ENCODE data around the gene GPC6. TPM values are rescaled to one million over a fixed set of nuclear protein-coding genes. Genes with fewer than 3 reads are reported as not detected.

The GPC6 gene
- total RNA-seq, 3 donors from 2014 or later: 0.03 to 0.08 TPM; not detected in 1

DNA sequence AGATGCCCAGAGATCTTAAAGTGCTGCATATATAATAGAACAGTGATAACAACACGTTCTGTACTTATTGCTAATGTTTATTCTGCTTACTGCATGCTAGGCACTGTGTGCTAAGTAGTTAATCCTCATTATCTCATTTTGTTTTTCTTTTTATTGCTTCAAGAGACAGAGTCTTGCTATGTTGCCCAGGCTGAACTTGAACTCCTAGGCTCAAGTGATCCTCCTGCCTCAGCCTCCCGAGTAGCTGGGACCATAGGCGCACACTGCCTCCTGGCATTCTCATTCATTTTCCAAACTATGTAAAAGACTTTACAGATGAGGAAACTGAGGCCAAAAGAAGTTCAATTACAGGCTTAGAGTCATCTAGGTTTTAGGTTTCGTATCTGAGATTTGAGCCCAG lies 548.4 kb downstream of the GPC6 start:
- no peak overlapping the region for H3K4me3 Mint-ChIP-seq
- peaks cover 3% of the 10 kb centered on the region for H3K27me3 Mint-ChIP-seq (ENCODE audit: low read depth)
- no peaks in the 10 kb centered on the region for H3K4me1 Mint-ChIP-seq (ENCODE audit: low read depth)
- no peaks in the 10 kb centered on the region for H3K9me3 Mint-ChIP-seq
- no peak for DNase-seq
- no peaks in the 10 kb centered on the region for H3K36me3 Mint-ChIP-seq (ENCODE audit: insufficient read depth)
- ATAC-seq: no peak

DNA sequence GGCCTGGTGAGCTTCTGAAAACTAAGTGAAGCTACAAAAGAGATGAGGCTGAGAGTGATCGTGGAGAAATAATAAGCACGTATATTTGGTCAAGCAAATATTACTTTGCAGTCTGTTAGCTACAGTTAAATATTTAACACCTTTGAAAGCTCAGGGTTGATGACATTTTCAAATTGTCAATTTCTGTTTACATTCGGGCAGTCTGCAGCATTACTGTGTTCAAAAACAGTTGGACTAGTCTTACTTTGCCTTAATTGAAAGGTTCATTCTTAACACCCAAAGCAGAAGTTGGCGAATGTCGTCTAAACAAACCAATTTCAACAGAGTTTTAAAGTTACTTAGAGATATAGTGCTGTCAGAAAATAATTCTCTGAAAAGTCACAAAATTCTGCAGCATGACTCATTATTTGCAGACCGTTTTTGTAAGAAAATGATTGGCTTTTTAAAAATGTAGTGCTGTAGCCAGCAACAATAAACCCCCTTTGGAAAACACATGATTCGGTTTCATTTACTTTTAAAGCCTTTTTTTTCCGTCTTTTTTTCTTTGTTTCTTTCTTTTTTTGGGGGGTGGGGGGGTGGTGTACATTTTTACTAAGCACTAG lies 549.0 kb downstream of the GPC6 start:
- H3K36me3 Mint-ChIP-seq (ENCODE audit: insufficient read depth): no peaks in the 10 kb centered on the region
- peaks cover 3% of the 10 kb centered on the region for H3K27me3 Mint-ChIP-seq (ENCODE audit: low read depth)
- H3K4me3 Mint-ChIP-seq: no peak overlapping the region
- no peaks in the 10 kb centered on the region for H3K4me1 Mint-ChIP-seq (ENCODE audit: low read depth)
- no peak for DNase-seq
- ATAC-seq: no peak
- H3K9me3 Mint-ChIP-seq: no peaks in the 10 kb centered on the region

DNA sequence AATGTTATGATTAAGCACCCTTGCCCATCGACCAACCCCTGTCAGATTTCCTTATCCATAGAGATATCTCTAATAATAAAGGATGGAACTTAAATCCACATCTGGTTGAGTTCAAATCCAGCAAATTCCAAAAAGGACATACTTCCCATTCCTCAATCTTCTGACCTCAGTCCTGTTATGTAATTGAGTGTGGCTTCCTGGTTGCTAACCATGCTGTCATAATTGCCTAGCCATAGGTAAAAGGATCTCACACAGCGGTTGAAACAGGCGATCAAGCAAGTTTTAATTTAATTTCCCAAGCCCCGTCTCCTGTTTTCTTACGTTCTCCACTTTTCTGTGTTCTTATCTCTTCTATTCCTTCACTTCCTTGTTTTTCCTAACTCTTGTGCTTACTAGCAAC lies 550.3 kb downstream of the GPC6 start:
- Mint-ChIP-seq H3K4me3 (no peak overlapping the region), H3K4me1 (ENCODE audit: low read depth) (no peaks in the 10 kb centered on the region), H3K27me3 (ENCODE audit: low read depth) (peaks cover 3% of the 10 kb centered on the region), H3K36me3 (ENCODE audit: insufficient read depth) (no peaks in the 10 kb centered on the region), H3K9me3 (no peaks in the 10 kb centered on the region)
- DNase-seq: no peak
- ATAC-seq: no peak

DNA sequence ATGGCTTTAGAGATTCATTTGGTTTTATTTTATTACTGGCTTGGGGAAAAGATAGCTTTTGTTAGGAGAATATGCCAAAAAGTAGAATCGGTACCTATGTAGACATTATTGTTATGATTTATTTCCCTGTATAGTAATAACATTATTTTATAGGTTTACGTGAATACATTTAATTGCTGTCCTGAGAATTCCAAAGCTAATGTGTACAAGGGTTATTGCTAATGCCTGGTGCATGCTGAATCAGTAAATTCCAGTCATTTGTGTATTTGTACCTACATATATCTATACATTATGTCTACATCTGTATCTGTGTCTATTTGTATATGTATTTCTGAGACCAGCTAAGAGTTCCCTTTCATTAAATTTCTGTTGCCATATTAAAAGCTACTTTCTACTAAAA lies 550.9 kb downstream of the GPC6 start:
- ATAC-seq: no peak
- peaks cover 3% of the 10 kb centered on the region for H3K27me3 Mint-ChIP-seq (ENCODE audit: low read depth)

DNA sequence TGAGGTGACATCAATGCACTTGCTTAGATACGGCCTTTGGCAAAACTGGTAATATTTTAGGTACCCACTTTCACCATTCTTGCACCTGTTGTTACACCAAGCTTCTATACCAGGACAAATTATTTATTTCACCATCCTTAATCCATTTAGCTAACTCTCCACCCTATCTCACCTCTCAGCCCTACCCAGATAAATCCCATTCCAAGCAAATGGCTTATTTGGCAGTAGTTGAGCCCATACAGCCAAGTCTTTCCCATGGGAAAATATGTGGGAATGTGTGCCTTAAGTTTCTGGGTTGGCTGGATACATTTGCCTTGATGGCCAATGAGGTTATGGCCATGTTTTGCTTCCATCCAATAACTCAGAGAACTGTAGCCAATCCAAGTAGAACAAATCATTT lies 551.9 kb downstream of the GPC6 start:
- Mint-ChIP-seq H3K27me3 (ENCODE audit: low read depth) (peaks cover 3% of the 10 kb centered on the region), H3K4me3 (no peak overlapping the region), H3K9me3 (peaks cover 3% of the 10 kb centered on the region), H3K36me3 (ENCODE audit: insufficient read depth) (no peaks in the 10 kb centered on the region), H3K4me1 (ENCODE audit: low read depth) (no peaks in the 10 kb centered on the region)
- DNase-seq: no peak
- no peak for ATAC-seq

More for the DNA sequence above, 550.9 kb downstream of the GPC6 start:
- Mint-ChIP-seq H3K4me1 (ENCODE audit: low read depth) (no peaks in the 10 kb centered on the region), H3K4me3 (no peak overlapping the region), H3K36me3 (ENCODE audit: insufficient read depth) (no peaks in the 10 kb centered on the region), H3K9me3 (no peaks in the 10 kb centered on the region)
- DNase-seq: no peak

DNA sequence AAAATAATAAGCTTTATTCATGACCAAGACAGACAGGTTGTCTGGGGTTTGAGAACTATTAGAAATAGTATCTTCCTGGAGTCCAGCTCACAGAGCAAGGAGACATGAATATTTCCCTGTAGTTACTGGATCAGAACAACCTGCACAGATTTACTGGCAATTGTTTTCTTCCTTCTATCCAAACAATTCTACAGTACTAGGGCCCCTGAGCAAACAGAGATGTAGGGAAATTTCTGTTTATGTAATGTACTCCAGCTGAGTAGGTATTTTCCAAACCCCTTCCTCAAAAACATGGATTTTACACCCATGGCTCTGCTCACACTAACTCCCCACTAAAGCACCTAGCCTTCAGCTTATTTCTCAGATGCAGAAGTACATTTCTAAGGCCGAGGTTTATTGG lies 557.6 kb downstream of the GPC6 start:
- H3K36me3 Mint-ChIP-seq (ENCODE audit: insufficient read depth): no peaks in the 10 kb centered on the region
- DNase-seq: no peak
- H3K4me3 Mint-ChIP-seq: no peak overlapping the region
- ATAC-seq: no peak
- H3K9me3 Mint-ChIP-seq: peaks cover 3% of the 10 kb centered on the region
- no peaks in the 10 kb centered on the region for H3K27me3 Mint-ChIP-seq (ENCODE audit: low read depth)
- no peaks in the 10 kb centered on the region for H3K4me1 Mint-ChIP-seq (ENCODE audit: low read depth)

DNA sequence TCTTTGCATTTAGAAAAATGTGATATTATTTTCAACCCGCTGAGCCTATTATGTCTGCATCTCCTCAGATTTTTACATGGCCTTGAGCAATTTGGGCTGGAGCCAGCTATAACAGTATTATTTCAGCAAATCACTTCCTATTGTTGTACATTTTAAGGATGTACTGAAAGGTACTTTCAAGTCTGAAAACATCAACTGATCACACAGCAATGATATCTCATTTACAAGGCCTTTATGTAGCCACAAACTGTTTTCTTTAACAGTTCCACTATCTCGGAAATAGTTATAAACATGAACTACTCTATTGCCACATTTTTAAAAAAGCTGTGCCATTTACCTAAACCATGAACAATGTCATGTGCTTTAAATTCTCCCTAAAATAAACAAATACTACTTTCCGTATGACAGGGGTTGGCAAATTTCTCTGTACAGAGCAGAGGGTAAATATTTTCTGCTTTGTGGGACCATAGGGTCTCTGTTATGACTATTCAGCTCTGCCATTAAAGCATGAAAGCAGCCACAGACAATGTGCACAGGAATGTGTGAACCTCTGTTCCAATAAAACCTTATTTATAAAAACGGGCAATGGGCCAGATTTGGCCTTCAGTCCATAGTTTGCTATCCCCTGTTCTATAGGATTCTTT lies 560.4 kb downstream of the GPC6 start:
- ATAC-seq (no peak), DNase-seq (no peak)
- Mint-ChIP-seq H3K27me3 (ENCODE audit: low read depth) (peaks cover 4% of the 10 kb centered on the region), H3K36me3 (ENCODE audit: insufficient read depth) (no peaks in the 10 kb centered on the region), H3K4me3 (no peak overlapping the region), H3K4me1 (ENCODE audit: low read depth) (no peaks in the 10 kb centered on the region), H3K9me3 (peaks cover 3% of the 10 kb centered on the region)

DNA sequence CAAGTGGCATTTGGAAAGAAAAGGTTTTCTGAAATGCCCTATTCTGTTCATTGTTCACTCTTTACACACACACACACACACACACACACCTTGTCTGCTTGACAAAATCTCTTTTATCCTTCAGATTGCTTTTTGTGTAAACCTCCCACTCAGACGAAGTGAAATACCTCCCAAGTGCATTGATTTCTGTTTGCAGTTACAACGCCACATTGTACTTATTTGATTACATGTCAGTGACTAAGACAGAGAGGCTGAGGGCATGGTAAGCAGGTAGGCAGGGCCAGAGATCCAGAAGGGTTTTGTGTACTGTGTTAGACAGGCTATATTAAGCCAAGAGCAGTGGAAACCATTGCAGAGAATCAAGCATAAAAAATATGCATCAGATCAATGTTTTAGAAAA lies 561.8 kb downstream of the GPC6 start:
- Mint-ChIP-seq H3K4me3 (no peak overlapping the region), H3K27me3 (ENCODE audit: low read depth) (peaks cover 4% of the 10 kb centered on the region)

DNA sequence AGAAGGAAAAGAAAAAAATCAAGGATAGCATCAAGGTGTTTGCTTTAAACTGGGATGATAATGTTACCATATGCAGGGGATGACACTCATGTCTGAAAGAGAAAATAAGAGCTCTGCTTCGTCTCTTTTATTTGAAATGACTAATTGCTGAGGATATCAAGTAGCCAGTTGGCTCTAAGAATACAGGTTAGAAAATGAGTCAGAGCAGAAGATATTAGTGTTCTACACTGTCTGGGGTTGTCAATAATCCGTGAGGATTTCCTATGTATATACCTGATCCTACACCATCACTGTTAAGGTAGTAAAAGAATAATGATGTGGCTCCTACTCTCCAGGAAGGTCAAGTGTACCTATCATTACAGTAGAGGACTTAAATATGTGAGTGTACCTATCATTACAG lies 562.5 kb downstream of the GPC6 start:
- peaks cover 6% of the 10 kb centered on the region for H3K27me3 Mint-ChIP-seq (ENCODE audit: low read depth)
- no peaks in the 10 kb centered on the region for H3K36me3 Mint-ChIP-seq (ENCODE audit: insufficient read depth)
- H3K4me3 Mint-ChIP-seq: no peak overlapping the region
- ATAC-seq: peak; percentile 61 to 70
- no peaks in the 10 kb centered on the region for H3K9me3 Mint-ChIP-seq
- DNase-seq: no peak
- peaks cover 3% of the 10 kb centered on the region for H3K4me1 Mint-ChIP-seq (ENCODE audit: low read depth)

More for the DNA sequence above, 561.8 kb downstream of the GPC6 start:
- no peaks in the 10 kb centered on the region for H3K4me1 Mint-ChIP-seq (ENCODE audit: low read depth)
- peak in 1 of 2 donors; percentile 39 for ATAC-seq
- no peak for DNase-seq
- no peaks in the 10 kb centered on the region for H3K36me3 Mint-ChIP-seq (ENCODE audit: insufficient read depth)
- H3K9me3 Mint-ChIP-seq: no peaks in the 10 kb centered on the region

DNA sequence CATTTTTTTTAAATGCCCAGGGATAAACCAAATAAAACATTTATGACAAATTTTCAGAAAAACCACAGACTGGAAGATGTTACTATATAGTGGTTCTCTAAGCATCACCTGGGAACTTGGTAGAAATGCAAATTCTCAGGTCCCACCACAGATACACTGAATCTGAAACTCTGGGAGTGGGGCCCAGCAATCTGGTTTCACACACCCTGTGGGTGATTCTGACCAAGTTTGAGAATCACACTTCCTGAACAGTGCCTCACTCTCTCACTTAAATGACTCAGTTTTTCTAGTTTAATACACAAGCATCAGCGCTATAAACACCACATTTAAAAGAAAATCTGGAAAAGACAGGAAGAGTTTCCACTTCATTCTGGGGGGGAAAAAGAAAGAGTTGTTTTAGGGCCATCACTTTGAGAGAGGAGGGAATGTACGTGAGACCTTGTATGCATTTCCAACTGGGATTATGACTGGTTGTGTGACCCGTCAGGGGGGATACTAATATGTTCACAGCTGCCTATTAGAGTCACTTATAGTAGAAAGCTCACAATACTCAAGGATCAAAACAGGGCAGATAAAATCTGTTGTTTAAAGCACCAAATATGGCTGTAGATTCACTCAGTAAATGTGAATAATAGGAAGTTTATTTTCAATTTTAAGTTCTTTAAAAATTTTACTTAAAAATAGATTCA lies 567.7 kb downstream of the GPC6 start:
- ATAC-seq (peak; percentile 92 to 93), DNase-seq (no peak)
- Mint-ChIP-seq H3K4me1 (ENCODE audit: low read depth) (peaks cover 10% of the 10 kb centered on the region), H3K9me3 (no peaks in the 10 kb centered on the region), H3K36me3 (ENCODE audit: insufficient read depth) (no peaks in the 10 kb centered on the region), H3K4me3 (no peak overlapping the region), H3K27me3 (ENCODE audit: low read depth) (peaks cover 11% of the 10 kb centered on the region)

DNA sequence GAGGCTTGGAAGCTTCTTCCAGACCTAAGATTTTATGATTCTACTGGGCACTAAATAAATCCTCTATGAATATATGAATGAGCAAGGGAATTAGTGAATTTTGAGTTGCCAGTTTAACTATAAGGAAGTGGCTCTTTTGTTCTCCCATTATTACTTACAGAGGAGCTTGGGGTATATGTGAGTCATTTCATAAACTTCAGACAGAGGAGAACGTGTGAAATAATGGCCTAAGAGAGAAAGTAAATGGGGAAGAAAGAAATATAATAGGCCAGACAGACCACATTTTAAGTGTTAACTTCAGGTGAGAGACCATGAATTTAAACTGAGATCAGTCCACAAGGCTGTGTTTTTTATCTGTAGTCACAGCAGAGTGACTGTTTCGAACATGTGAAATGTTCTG lies 570.9 kb downstream of the GPC6 start:
- no peak for ATAC-seq
- DNase-seq: no peak
- Mint-ChIP-seq H3K4me3 (no peak overlapping the region), H3K36me3 (ENCODE audit: insufficient read depth) (no peaks in the 10 kb centered on the region), H3K27me3 (ENCODE audit: low read depth) (peaks cover 7% of the 10 kb centered on the region), H3K4me1 (ENCODE audit: low read depth) (peaks cover 10% of the 10 kb centered on the region), H3K9me3 (no peaks in the 10 kb centered on the region)

DNA sequence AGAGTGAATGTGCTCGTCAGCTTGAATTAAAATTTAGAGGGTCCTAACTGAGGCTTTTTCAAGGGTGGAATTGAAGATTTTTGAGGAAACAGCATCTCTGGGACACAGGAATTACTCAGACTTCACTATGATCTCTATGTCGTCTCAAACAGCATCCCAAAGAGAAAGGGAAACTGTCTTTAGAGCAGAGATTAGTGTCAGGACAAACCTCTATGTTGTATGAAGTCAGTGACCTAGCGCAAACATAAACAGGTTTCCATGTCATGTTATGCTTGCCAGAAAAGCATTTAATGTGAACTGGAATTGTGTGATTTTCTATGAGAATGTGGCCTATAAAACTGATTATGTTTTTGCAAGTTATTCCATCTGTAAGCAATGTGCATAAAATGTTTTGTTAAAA lies 573.7 kb downstream of the GPC6 start:
- Mint-ChIP-seq H3K36me3 (ENCODE audit: insufficient read depth) (no peaks in the 10 kb centered on the region), H3K9me3 (no peaks in the 10 kb centered on the region), H3K4me3 (no peak overlapping the region), H3K27me3 (ENCODE audit: low read depth) (peaks cover 5% of the 10 kb centered on the region), H3K4me1 (ENCODE audit: low read depth) (no peaks in the 10 kb centered on the region)
- ATAC-seq (no peak), DNase-seq (no peak)

DNA sequence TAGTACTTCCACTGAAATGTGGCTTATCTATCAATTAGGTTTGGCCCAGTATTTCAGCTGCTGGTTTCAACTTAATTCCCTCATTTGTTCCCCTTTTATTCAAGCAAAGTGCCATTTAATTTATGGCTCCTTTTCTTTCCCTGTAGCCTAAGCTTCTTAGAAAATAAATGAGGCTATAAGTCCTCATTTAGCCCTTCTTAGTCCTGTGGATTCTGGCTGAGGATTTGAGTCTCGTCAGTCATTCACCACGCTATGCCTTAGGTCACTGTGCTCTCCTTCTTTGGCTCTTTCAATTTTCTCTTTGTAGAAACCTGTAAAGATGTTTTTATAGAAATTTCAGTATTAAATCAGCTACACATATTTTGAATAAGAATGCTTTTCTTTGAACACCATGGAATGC lies 579.1 kb downstream of the GPC6 start:
- DNase-seq: no peak
- H3K27me3 Mint-ChIP-seq (ENCODE audit: low read depth): no peaks in the 10 kb centered on the region
- ATAC-seq: no peak
- no peaks in the 10 kb centered on the region for H3K36me3 Mint-ChIP-seq (ENCODE audit: insufficient read depth)
- H3K9me3 Mint-ChIP-seq: no peaks in the 10 kb centered on the region
- H3K4me1 Mint-ChIP-seq (ENCODE audit: low read depth): no peaks in the 10 kb centered on the region
- no peak overlapping the region for H3K4me3 Mint-ChIP-seq

DNA sequence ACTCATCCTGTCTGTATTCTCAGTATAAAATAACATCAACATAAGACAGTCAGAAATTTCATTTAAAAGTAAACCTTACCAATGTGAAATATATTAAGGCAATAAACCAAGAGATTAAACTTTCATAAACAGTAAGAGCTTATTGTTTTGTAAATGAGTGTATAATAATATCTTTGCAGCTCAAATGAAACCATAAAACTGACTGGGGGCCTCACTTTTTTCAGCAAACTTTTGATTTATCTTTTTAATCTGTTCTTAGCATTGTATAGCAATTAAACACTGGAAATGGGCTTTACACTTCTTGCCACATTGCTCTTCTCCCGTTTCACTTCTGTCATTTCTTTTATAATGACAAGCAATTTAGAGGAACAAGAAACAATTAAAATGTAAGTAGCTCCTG lies 580.3 kb downstream of the GPC6 start:
- Mint-ChIP-seq H3K27me3 (ENCODE audit: low read depth) (no peaks in the 10 kb centered on the region), H3K36me3 (ENCODE audit: insufficient read depth) (no peaks in the 10 kb centered on the region), H3K4me3 (no peak overlapping the region), H3K4me1 (ENCODE audit: low read depth) (no peaks in the 10 kb centered on the region), H3K9me3 (no peaks in the 10 kb centered on the region)
- DNase-seq: no peak
- no peak for ATAC-seq

DNA sequence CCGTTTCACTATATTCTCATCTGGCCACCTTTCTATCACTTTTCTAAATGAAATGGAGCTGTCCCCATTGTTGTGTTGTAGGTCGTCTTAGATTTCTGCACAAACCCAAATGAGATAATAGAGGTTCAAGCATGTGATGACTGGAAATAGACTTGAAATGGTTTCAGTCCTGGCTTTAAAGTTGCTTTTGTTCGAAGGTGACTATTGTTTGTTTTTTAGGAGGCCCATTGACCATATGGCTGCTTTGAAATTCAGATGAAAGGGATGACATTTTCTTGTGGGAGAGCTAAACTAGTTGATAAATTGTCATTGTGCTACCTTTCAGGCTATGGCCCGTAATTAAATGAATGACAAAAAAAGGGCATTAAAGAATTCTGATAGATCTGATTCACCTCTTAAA lies 583.7 kb downstream of the GPC6 start:
- no peak for DNase-seq
- no peaks in the 10 kb centered on the region for H3K27me3 Mint-ChIP-seq (ENCODE audit: low read depth)
- no peak overlapping the region for H3K4me3 Mint-ChIP-seq
- H3K9me3 Mint-ChIP-seq: no peaks in the 10 kb centered on the region
- H3K4me1 Mint-ChIP-seq (ENCODE audit: low read depth): no peaks in the 10 kb centered on the region
- H3K36me3 Mint-ChIP-seq (ENCODE audit: insufficient read depth): no peaks in the 10 kb centered on the region
- ATAC-seq: no peak
